Transverse colon (tissue), 4 donors: ENCODE results near the gene ZNF280A. TPM values are rescaled to one million over a fixed set of nuclear protein-coding genes. Genes with fewer than 3 reads are reported as not detected.

ENCODE experiments used
- DNase-seq: peaks from one replicate; pipeline ENCODE4 v3.0.0-alpha.2; 2019
- H3K27ac ChIP-seq, 4 donors: fragments of 200-600 bp; sonication (generic); 2 replicates each; pipeline ENCODE4 v1.5.1; 2016 to 2018; ENCODE audit warnings: inconsistent platforms in 4 of 4
- H3K27me3 ChIP-seq: fragments of 200-600 bp; sonication (generic); 2 replicates; pipeline ENCODE4 v1.5.1; 2017; ENCODE audit warnings: inconsistent platforms
- H3K36me3 ChIP-seq, 4 donors: fragments of 200-600 bp; sonication (generic); 2 replicates each; pipeline ENCODE4 v1.5.1; 2017 to 2019; ENCODE audit warnings: inconsistent platforms in 4 of 4
- H3K4me1 ChIP-seq, 4 donors: fragments of 200-600 bp; sonication (generic); 2 replicates each; pipeline ENCODE4 v1.5.1; 2017 to 2020; ENCODE audit warnings: inconsistent platforms in 4 of 4
- H3K4me3 ChIP-seq, 4 donors: fragments of 200-600 bp; sonication (generic); 1 replicate in 1 of 4; 2 replicates in 3 of 4; pipeline versions ENCODE4 v1.5.1 to v1.6.1; 2017 to 2019; ENCODE audit warnings: inconsistent platforms in 4 of 4
- H3K9me3 ChIP-seq, 2 donors: fragments of 200-600 bp; sonication (generic); 2 replicates each; pipeline ENCODE4 v1.5.1; 2017 to 2019; ENCODE audit warnings: inconsistent platforms in 2 of 2
- EP300 ChIP-seq: sonication (generic); formaldehyde crosslinking; IDR thresholded peaks from one replicate; pipeline ENCODE4 v1.6.1; 2017; ENCODE audit warnings: antibody characterized with exemption, low read depth
- POLR2A ChIP-seq: fragments of 450-650 bp; IDR thresholded peaks from one replicate; pipeline ENCODE4 v1.6.1; 2016; ENCODE audit warnings: antibody characterized with exemption, mild to moderate bottlenecking, moderate library complexity
- POLR2AphosphoS5 ChIP-seq, 3 donors: sonication (generic); formaldehyde crosslinking; IDR thresholded peaks; one replicate each; pipeline ENCODE4 v1.6.1; 2016; ENCODE audit warnings: antibody characterized with exemption in 3 of 3
- WGBS, 2 donors: methylation state at CpG; one replicate each; pipeline ENCODE4 v1.1.5; 2018; ENCODE audit warnings: low coverage in 1 of 2; 5-methylcytosine and 5-hydroxymethylcytosine counted together
- in situ Hi-C, 4 donors: fragments of 200-750 bp; cut with MboI; loops; one replicate each; pipeline versions ENCODE4 v1.15.0 to v1.15.1; 2017; ENCODE audit warnings: low sequenced_read_pairs in 3 of 4, low pct_ligation_motif_present in 1 of 4, low pct_unique_long_range_greater_than_20kb in 1 of 4
- intact Hi-C: fragments of 100-400 bp; cut with DNase I; formaldehyde crosslinking; loops from one replicate; pipeline ENCODE4 v1.15.1; 2023; ENCODE audit warnings: low total_unique reads
- total RNA-seq, 4 donors: library from RNA; depleted of rRNA; stranded (reverse); fragments of >200 nt; gene quantifications; one replicate each; pipeline ENCODE4 v1.1.0, GENCODE V29; 2016
- TF ChIP-seq, protein P1 (sequence below), 5 experiments: fragments of 200-600 bp in 3 of 5; fragments of 450-650 bp in 2 of 5; sonication (generic) in 3 of 5; IDR thresholded peaks; 1 replicate in 2 of 5; 2 replicates in 3 of 5; pipeline ENCODE4 v1.5.1; 2016 to 2017; ENCODE audit warnings: antibody characterized with exemption in 5 of 5, inconsistent platforms in 3 of 5, mild to moderate bottlenecking in 2 of 5, moderate library complexity in 1 of 5

ZNF280A gene
- total RNA-seq, 4 donors from 2014 or later = not detected

DNA sequence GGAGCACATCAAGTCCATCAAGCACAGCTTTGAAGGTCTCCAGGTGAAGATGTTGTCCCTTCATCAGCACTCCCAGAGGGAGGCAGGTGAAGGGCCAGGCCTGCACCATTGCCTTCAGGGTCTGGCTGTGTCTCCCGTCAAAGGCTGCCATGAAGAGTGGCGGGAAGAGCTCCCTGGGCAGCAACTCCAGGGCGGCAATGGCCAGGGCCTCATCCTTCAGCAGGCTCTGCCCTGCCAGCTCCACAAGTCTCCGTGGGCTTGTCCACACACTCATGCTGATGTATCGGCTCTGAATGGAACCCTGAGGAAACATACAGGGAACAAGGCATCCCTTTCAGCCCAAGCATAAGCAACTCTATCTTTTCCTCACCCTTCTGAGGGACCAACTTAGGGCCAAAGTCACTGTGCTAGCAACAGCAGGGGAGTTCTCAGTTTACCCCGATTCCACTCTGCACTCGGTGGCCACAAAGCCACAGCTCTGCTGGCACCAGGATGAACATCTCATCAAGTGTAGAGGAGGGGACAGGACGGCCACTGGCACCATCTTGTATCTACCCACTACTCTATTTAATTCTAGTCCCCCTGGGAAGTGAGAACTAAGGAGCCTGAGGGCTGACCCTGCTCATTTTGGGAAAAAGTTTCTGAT lies 30.8 kb upstream of the ZNF280A start:
- WGBS, 2 donors = 87% methylated on average over 8 of the region's 8 CpGs; no CpG with 5 or more reads in 1 of the 2 donors

DNA sequence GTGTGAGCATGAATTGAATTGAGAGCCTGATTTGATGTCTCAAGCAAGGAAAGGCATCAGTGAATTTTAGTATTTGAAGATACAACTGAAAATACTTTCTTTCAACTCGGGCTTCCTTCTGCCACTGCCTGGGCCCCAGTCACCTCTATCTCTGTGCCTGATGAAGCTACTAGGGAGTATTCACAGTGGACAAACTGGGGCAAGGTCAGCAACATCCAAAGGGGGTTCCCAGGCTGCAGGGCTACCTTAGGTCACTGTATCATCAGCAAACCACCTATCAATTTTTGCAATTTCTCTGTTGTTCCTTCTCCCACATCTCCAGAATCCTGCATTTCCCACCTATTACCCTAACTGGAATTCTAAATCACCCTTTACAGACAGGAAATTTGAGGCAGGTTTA lies 28.8 kb upstream of the ZNF280A start:
- no peak for DNase-seq
- no peaks in the 10 kb centered on the region for H3K36me3 ChIP-seq
- no peaks in the 10 kb centered on the region for H3K4me1 ChIP-seq
- WGBS, 2 donors = 47% methylated on average over 1 of the region's 1 CpG; no CpG with 5 or more reads in 1 of the 2 donors
- in situ Hi-C loops = no loop called here
- no peaks in the 10 kb centered on the region for H3K9me3 ChIP-seq
- no peaks in the 10 kb centered on the region for H3K27me3 ChIP-seq
- no peak overlapping the region for H3K27ac ChIP-seq
- TF ChIP-seq POLR2A (no peak), EP300 (no peak), POLR2AphosphoS5 (IDR thresholded peaks at IDR 0.05) (no peak)
- TF ChIP-seq, protein P1, sequence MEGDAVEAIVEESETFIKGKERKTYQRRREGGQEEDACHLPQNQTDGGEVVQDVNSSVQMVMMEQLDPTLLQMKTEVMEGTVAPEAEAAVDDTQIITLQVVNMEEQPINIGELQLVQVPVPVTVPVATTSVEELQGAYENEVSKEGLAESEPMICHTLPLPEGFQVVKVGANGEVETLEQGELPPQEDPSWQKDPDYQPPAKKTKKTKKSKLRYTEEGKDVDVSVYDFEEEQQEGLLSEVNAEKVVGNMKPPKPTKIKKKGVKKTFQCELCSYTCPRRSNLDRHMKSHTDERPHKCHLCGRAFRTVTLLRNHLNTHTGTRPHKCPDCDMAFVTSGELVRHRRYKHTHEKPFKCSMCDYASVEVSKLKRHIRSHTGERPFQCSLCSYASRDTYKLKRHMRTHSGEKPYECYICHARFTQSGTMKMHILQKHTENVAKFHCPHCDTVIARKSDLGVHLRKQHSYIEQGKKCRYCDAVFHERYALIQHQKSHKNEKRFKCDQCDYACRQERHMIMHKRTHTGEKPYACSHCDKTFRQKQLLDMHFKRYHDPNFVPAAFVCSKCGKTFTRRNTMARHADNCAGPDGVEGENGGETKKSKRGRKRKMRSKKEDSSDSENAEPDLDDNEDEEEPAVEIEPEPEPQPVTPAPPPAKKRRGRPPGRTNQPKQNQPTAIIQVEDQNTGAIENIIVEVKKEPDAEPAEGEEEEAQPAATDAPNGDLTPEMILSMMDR (IDR thresholded peaks at IDR 0.05) = no peak
- intact Hi-C loops = no loop called here
- H3K4me3 ChIP-seq = no peak overlapping the region

More for the DNA sequence above, 30.8 kb upstream of the ZNF280A start:
- H3K9me3 ChIP-seq = no peaks in the 10 kb centered on the region
- H3K27me3 ChIP-seq = no peaks in the 10 kb centered on the region
- no peak for DNase-seq
- intact Hi-C loops = no loop called here
- in situ Hi-C loops = no loop called here
- H3K36me3 ChIP-seq = no peaks in the 10 kb centered on the region
- H3K4me3 ChIP-seq = no peak overlapping the region
- TF ChIP-seq POLR2A = no peak
- TF ChIP-seq EP300 = no peak
- TF ChIP-seq, protein P1 (IDR thresholded peaks at IDR 0.05) = no peak
- TF ChIP-seq POLR2AphosphoS5 (IDR thresholded peaks at IDR 0.05) = no peak
- H3K27ac ChIP-seq = no peak overlapping the region
- H3K4me1 ChIP-seq = no peaks in the 10 kb centered on the region

DNA sequence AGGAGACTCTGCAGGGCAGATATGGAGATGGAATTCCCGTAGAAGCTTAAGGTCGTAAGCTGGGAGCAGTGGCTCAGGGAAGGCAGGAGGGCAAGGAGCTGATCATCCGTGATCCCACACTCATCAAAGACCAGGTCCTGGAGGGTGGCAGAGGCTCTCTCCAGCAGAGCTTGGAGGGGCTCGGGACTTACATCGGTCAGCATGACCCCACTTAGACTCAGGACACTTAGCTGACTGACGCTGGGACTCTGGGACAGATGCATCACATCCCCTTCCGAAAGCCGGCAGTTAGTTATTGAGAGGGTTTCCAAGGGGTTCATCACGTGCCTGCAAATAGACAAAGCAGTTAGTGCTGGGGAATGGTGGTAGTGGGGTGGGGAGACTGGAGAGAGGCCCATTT lies 28.2 kb upstream of the ZNF280A start:
- in situ Hi-C loops = no loop called here
- 67% methylated on average over 9 of the region's 9 CpGs; no CpG with 5 or more reads in 1 of the 2 donors for WGBS, 2 donors

DNA sequence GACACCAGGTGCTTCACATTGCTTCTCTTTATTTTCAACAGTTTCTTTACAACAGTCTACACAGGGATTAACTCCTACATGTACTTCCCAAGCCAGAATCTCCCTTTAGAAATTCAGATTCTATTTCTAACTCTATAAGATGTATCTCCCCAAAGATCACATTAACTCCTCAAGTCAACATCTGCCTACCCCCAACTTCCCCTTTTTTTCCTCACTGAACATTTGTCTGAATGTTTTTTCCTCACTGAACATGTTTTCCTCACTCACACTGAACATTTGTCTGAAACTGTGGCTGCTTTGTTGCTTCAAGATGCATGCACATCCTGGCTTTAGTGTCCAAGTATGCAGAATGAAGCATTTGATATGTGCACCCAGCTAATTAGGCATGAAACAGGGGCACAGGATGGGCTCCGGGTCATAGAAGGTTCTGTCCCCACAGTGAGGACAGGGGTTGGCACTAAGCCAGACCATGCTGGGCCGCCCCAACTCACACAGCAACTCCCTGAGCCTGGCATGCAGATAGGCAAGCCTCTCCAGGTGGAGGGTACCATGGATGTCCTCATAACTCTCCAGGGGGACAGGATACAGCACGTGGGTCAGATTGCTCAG lies 27.7 kb upstream of the ZNF280A start:
- Histone ChIP-seq H3K36me3 (no peaks in the 10 kb centered on the region), H3K4me1 (no peaks in the 10 kb centered on the region), H3K9me3 (no peaks in the 10 kb centered on the region), H3K27me3 (no peaks in the 10 kb centered on the region), H3K27ac (no peak overlapping the region), H3K4me3 (no peak overlapping the region)
- no peak for DNase-seq
- in situ Hi-C loops (no loop called here), intact Hi-C loops (no loop called here)
- no peak for TF ChIP-seq EP300
- TF ChIP-seq POLR2AphosphoS5 (IDR thresholded peaks at IDR 0.05) = no peak
- TF ChIP-seq, protein P1 (IDR thresholded peaks at IDR 0.05) = no peak
- TF ChIP-seq POLR2A = no peak
- WGBS, 2 donors = 60 to 80% methylated on average over 1 to 3 of the region's 3 CpGs

More for the DNA sequence above, 28.2 kb upstream of the ZNF280A start:
- Histone ChIP-seq H3K27ac (no peak overlapping the region), H3K27me3 (no peaks in the 10 kb centered on the region), H3K4me3 (no peak overlapping the region), H3K36me3 (no peaks in the 10 kb centered on the region), H3K4me1 (no peaks in the 10 kb centered on the region), H3K9me3 (no peaks in the 10 kb centered on the region)
- TF ChIP-seq POLR2AphosphoS5 (IDR thresholded peaks at IDR 0.05) (no peak), POLR2A (no peak), EP300 (no peak)
- TF ChIP-seq, protein P1 (IDR thresholded peaks at IDR 0.05) = no peak
- DNase-seq = no peak
- intact Hi-C loops = no loop called here
